Medulla oblongata (tissue), 1 donor: ENCODE results near the gene ENKD1.
"Not testable (repeated sequence)": the region's sequence is repeated elsewhere in the genome, so short reads cannot be mapped to it uniquely, and the experiment has no call there.

Experiments used
- DNase-seq: peaks from one replicate; pipeline ENCODE4 v3.0.0-alpha.2; 2015; ENCODE audit errors: extremely low spot score

ENKD1 gene

DNA sequence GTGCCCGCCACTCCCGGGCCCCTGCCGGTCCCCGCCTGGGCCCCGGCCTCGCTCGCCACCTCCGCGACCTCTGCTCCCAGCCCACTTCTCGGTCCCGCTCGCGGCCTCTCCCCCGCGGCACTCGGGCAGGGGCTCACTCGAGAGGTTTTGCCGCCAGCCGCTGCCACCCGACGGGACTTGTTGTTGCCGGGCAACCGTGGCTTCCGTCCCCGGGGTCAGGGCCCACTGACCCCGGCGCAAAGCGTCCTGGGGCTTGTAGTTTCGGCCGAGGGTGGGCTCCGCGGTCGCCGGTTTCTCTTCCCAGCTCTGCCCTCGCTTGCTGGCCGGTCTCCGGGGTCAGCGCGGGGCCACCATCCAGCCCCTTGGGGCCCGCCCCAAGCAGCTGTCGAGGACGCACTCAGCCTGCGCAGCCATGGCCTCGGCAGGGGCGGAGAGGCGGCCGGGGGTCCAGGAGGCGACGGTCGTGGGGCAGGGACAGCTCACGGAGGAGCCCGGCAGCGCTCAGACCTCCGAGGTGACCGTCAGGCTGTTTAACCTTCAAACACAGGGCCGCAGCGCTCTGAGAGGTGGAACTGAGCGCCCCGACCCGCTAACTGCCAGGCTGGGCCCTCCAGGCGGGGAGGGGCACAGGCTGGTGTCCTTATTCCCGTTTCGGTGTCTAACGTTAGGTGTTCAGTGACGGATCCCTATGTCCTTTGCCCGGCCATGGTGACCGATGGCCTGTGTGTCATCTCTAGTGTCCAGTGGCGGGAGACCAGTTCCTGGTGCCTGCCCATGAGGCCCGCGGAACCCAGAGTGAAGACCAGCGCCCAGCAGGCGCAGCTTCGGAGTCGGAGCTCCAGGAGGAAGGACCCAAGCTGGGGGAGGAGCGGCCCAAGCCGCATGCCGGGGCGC lies at the start of gene ENKD1, which contains the start of gene C16orf86:
Gene ENKD1, minus strand, starts transcription at position 192 of the 894 bp plus-strand sequence. CDS start 308 bp downstream, outside the sequence.
Gene C16orf86, plus strand, starts transcription at position 256 of the 894 bp plus-strand sequence. Its CDS starts 157 bp downstream, at position 413.
- peak; percentile 91 for DNase-seq

- DNase-seq, result no peak
Observed at GRCh38 chr16:67716097-67716496, 49.5 kb upstream of the ENKD1 start.

DNA sequence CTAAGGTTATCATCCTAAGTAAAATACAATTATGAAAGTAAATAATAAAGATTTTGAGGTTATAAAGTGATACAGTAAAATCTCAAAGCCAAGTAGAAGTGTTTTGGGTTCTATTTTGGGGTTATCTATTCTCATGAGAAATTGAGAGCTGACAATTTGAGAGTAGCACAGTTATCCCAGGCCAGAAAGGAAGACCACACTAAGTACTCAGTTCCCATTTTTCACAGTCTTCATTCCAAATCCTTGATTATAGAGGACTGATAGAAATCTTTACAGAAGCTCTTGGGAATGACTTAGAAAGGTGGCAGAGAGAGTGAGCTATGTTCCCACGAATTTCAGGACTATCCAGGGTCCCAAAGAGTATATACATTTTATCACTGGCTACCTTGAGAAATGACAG lies 48.0 kb upstream of the ENKD1 start:
- no peak for DNase-seq

GRCh38 chr16:67713647-67714273 lies 47.2 kb upstream of the ENKD1 start:
- no peak for DNase-seq

DNA sequence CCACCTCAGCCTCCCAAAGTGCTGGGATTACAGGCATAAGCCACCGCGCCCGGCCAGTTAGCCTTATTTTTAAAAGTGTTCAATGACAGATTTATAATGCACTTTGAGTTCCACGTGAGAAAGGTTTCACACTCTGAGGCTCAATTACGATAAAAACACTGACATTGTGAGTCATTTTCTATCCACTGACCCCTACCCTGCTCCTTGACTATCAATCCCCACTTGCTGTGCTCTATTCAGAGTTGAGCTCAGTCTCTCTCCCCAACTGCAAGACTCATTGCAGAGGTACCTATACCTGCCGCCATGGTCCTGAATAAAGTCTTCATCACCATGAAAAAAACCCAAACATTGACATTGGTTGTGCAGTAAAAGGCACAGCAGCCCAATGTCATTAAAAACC lies 44.1 kb upstream of the ENKD1 start:
- no peak for DNase-seq

DNA sequence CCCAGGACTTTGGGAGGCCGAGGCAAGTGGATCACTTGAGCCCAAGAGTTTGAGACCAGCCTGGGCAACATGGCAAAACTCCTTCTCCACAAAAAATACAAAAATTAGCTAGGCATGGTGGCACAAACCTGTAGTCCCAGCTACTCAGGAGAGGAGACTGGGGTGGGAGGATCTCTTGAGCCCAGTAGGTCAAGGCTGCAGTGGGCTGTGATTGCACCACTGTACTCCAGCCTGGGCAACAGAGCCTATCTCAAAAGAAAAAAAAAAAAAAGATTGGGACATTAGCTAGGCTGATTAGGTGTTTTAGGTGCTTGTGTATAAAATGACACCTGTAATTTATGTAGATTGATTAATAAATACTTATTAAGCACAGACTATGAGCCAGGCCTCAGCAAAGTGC lies 42.5 kb upstream of the ENKD1 start:
- no peak for DNase-seq

- DNase-seq, result no peak
Observed at GRCh38 chr16:67708368-67708771, 41.8 kb upstream of the ENKD1 start.

GRCh38 chr16:67707790-67708189 lies 41.2 kb upstream of the ENKD1 start:
- DNase-seq, result no peak

GRCh38 chr16:67707210-67707609 lies 40.7 kb upstream of the ENKD1 start:
- no peak for DNase-seq

DNA sequence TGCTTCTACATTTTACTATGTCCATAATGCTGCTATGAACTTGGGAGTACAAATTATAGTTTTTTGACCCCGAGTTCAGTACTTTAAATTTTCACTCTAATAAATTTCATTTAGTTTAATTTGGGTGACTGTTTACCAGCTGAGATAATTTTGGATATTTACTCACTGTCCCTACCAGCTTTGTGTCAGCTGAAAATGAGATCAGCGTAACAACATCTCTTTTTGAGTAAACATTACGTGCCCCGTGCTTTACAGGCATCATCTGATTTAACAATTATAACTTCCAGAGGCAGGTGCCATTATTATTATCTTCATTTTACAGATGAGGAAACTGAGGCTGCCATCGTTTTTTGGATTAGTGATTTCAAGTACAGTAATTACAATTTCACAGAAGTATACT lies 37.6 kb upstream of the ENKD1 start:
- no peak for DNase-seq

GRCh38 chr16:67703626-67704025 lies 37.1 kb upstream of the ENKD1 start:
- no peak for DNase-seq

GRCh38 chr16:67702130-67702529 lies 35.6 kb upstream of the ENKD1 start:
- no peak for DNase-seq

GRCh38 chr16:67701420-67701819 lies 34.9 kb upstream of the ENKD1 start:
- DNase-seq, result no peak

- DNase-seq, result no peak
Observed at GRCh38 chr16:67699265-67699664, 32.7 kb upstream of the ENKD1 start.

- DNase-seq, result no peak
Observed at GRCh38 chr16:67697422-67698185, 31.1 kb upstream of the ENKD1 start.

- DNase-seq, result no peak
Observed at GRCh38 chr16:67694611-67695010, 28.1 kb upstream of the ENKD1 start.

DNA sequence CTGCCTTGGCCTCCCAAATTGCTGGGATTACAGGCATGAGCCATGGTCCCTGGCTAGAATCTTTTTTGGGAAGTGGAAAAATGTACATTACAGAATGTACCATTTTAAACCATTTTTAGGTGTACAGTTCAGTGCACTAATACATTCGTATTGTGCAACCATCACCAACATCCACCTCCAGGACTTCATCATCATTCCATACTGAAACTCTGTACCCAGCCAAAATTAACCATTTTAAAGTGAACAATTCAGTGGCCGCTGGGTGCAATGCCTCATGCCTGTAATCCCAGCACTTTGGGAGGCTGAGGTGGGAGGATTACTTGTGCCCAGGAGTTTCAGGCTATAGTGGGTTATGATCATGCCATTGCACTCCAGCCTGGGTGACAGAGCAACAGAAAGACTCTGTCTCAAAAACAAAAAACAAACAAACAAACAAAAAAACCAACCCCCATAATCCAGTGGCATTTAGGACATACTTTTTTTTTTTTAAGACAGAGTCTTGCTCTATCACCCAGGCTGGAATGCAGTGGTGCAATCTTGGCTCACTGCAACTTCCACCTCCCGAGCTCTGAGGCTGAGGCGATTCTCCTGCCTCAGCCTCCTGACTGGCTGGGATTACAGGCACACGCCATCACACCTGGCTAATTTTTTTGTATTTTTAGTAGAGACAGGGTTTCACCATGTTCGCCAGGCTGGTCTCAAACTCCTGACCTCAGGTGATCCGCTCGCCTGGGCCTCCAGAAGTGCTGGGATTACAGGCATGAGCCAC lies 27.2 kb upstream of the ENKD1 start:
- not testable (repeated sequence) for DNase-seq

GRCh38 chr16:67685388-67686112 lies 19.0 kb upstream of the ENKD1 start:
- no peak for DNase-seq

DNA sequence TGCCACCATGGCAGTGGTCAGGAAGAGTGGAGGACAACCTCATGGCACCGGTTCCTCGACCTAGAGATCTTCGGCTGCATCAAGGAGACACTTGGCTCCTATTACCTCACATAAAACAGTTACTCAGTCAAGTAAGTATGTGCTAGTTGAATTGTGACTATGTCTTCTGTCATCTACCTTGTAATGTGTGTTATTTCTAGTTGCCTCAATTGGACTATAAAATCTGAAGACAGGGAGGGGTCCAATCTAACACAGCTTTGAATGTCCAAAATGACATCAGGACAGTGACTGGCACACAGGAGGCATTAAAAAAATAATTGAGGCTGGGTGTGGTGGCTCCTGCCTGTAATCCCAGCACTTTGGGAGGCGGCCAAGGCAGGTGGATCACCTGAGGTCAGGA lies 17.2 kb upstream of the ENKD1 start:
- DNase-seq, result no peak

DNA sequence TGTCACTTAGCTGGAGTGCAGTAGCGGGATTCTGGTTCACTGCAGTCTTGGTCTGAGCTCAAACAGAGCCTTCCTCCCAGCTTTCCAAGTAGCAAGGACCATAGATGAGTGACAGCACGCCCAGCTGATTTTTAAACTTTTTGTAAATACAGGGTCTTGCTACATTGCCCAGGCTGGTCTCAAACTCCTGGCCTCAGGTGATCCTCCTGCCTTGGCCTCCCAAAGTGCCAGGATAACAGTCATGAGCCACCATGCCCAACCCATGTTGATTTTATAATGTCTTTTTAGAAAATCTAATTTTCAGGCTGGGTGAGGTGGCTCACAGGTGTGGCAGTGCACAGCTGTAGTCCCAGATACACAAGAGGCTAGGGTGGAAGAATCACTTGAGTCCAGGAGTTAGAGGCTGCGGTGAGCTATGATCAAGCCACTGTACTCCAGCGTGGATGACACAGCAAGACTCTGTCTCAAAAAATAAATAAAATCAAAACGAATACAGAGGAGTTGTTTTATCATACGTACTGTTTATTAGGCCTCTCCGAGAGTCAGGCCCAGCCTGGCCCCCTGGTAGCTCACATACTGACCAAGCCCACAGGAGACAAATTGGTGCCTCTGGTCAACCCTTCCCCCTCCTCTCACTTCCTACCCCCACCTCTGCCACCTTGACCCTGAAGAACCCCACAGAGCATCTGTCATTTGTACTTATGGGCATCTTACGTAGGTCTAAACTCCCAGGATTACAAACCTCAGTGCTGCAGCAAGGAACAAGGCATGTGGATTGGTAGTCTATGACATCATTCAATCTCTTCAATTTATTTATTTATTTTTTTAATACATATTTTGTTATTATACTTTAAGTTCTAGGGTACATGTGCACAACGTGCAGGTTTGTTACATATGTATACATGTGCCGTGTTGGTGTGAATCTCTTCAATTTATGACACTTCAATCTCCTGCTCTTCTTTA lies 13.7 kb upstream of the ENKD1 start:
- DNase-seq, result no peak
